Lung (tissue), 12 donors: ENCODE measurements around the gene PGP. TPM values are rescaled to one million over a fixed set of nuclear protein-coding genes. Genes with fewer than 3 reads are reported as not detected.

ENCODE experiments used
- ATAC-seq: fragments of 200-7000 bp; cut with Tn5 transposase; one replicate; pipeline ENCODE4 v1.9.1; 2020; ENCODE audit warnings: moderate number of reproducible peaks; ENCODE audit not compliant: insufficient read depth, low FRiP score
- DNase-seq, 3 donors: peaks; one replicate each; pipeline ENCODE4 v3.0.0-alpha.2; 2013 to 2017
- H3K27ac ChIP-seq, 2 donors: one replicate each; pipeline ENCODE4 v1.5.1; 2013; ENCODE audit warnings: mild to moderate bottlenecking in 2 of 2, moderate library complexity in 2 of 2, control low read depth in 1 of 2, inconsistent platforms in 1 of 2, low read depth in 1 of 2, low read length in 1 of 2
- H3K27me3 ChIP-seq, 3 donors: one replicate each; pipeline ENCODE4 v1.5.1; 2013; ENCODE audit warnings: low read length in 2 of 3; ENCODE audit not compliant: control insufficient read depth in 3 of 3, insufficient read depth in 3 of 3
- H3K36me3 ChIP-seq, 4 donors: one replicate each; pipeline ENCODE4 v1.5.1; 2013; ENCODE audit warnings: low read length in 4 of 4, mild to moderate bottlenecking in 1 of 4, moderate library complexity in 1 of 4; ENCODE audit not compliant: control insufficient read depth in 4 of 4, insufficient read depth in 4 of 4
- H3K4me1 ChIP-seq, 5 donors: one replicate each; pipeline ENCODE4 v1.5.1; 2013; ENCODE audit warnings: low read length in 5 of 5, mild to moderate bottlenecking in 2 of 5, moderate library complexity in 1 of 5; ENCODE audit not compliant: control insufficient read depth in 5 of 5, insufficient read depth in 5 of 5
- H3K4me3 ChIP-seq: one replicate; pipeline ENCODE4 v1.5.1; 2013; ENCODE audit warnings: mild to moderate bottlenecking, control low read depth, moderate library complexity
- H3K9ac ChIP-seq, 2 donors: one replicate each; pipeline ENCODE4 v1.5.1; 2013; ENCODE audit warnings: low read length in 2 of 2, control low read depth in 1 of 2; ENCODE audit not compliant: insufficient read depth in 1 of 2
- H3K9me3 ChIP-seq, 4 donors: one replicate each; pipeline ENCODE4 v1.5.1; 2013; ENCODE audit warnings: low read length in 3 of 4, mild to moderate bottlenecking in 1 of 4, moderate library complexity in 1 of 4; ENCODE audit not compliant: control insufficient read depth in 4 of 4, insufficient read depth in 3 of 4
- CTCF ChIP-seq: IDR thresholded peaks from 2 replicates; pipeline ENCODE4 v1.5.1; 2012; ENCODE audit warnings: mild to moderate bottlenecking; ENCODE audit errors: control extremely low read depth, extremely low read depth
- WGBS, 2 donors: extraction: QIAGEN DNeasy Blood & Tissue Kit; methylation state at CpG; one replicate each; pipeline ENCODE4 v1.1.7; 2013; 5-methylcytosine and 5-hydroxymethylcytosine counted together
- polyA plus RNA-seq, 2 donors: library from polyadenylated mRNA; stranded (reverse); fragments of 200-250 nt; gene quantifications; one replicate each; pipeline ENCODE4 v1.2.1, GENCODE V29; 2013
- total RNA-seq, 2 donors: library from RNA; depleted of rRNA in 1 of 2; stranded (reverse); fragments of >200 nt in 1 of 2; gene quantifications; one replicate each; pipeline ENCODE4 v1.2.1, GENCODE V29; 2014 to 2021
- donor health status: control.
- donor health status: control.
- donor health status: Bipolar disorder and iron deficiency.
- donor health status: healthy.
- donor health status: DM: yes; HTN: yes; CAD: no.

PGP gene
- total and polyA plus RNA-seq, 4 donors, result 3.8 to 20.9 (median 13.7) TPM

- Histone ChIP-seq H3K4me1 (peaks cover 0 to under 1% (median 0%) of the 10 kb centered on the region in 5 donors), H3K36me3 (no peaks in the 10 kb centered on the region), H3K9ac (no peak overlapping the region), H3K4me3 (no peak overlapping the region), H3K9me3 (no peaks in the 10 kb centered on the region), H3K27me3 (peaks cover 0 to 15% (median 5%) of the 10 kb centered on the region in 3 donors), H3K27ac (no peak overlapping the region)
- TF ChIP-seq CTCF, result no peak
- 88 to 96% methylated on average over 24 of the region's 24 CpGs for WGBS, 2 donors
- ATAC-seq, result no peak
- DNase-seq, result no peak
These were observed 24.5 kb downstream of the PGP start for GRCh38 chr16:2190002-2190658.

GRCh38 chr16:2189252-2189893 lies 25.3 kb downstream of the PGP start:
- no peak overlapping the region for H3K4me3 ChIP-seq
- no peaks in the 10 kb centered on the region for H3K36me3 ChIP-seq
- ATAC-seq (no peak), DNase-seq (no peak)
- no peaks in the 10 kb centered on the region for H3K9me3 ChIP-seq
- TF ChIP-seq CTCF, result no peak
- H3K9ac ChIP-seq, result no peak overlapping the region
- H3K4me1 ChIP-seq, result no peaks in the 10 kb centered on the region
- H3K27me3 ChIP-seq, result peaks cover 0 to 8% (median 0%) of the 10 kb centered on the region in 3 donors
- 93% methylated on average over 24 to 25 of the region's 25 CpGs for WGBS, 2 donors
- H3K27ac ChIP-seq, result no peak overlapping the region

GRCh38 chr16:2188395-2188794 lies 26.2 kb downstream of the PGP start:
- no peak for ATAC-seq
- 93 to 96% methylated on average over 8 of the region's 8 CpGs for WGBS, 2 donors
- DNase-seq, result no peak
- no peak overlapping the region for H3K27ac ChIP-seq
- no peaks in the 10 kb centered on the region for H3K9me3 ChIP-seq
- H3K4me3 ChIP-seq, result no peak overlapping the region
- H3K9ac ChIP-seq, result no peak overlapping the region
- no peaks in the 10 kb centered on the region for H3K4me1 ChIP-seq
- H3K27me3 ChIP-seq, result no peaks in the 10 kb centered on the region
- no peaks in the 10 kb centered on the region for H3K36me3 ChIP-seq
- TF ChIP-seq CTCF, result no peak
